K562 (cell line): ENCODE results near the gene ALCAM. TPM values are rescaled to one million over a fixed set of nuclear protein-coding genes. Genes with fewer than 3 reads are reported as not detected.

Experiments
- ATAC-seq: fragments of 200-7000 bp; cut with Tn5 transposase; 3 replicates; pipeline ENCODE4 v1.9.1; 2020; ENCODE audit warnings: moderate library complexity
- BruUV-seq: library from RNA; stranded (reverse); fragments of 400-500 nt; replicated peaks from 2 replicates; lab custom pipeline; 2021; lab: Mats Ljungman, UMichigan
- CTCF ChIA-PET: fragments of 300-600 bp; formaldehyde crosslinking; extraction: SDS; loops from one replicate; lab custom pipeline; 2021; ENCODE audit warnings: low intra/inter-chr PET ratio; lab: Yijun Ruan, JAX
- POLR2A ChIA-PET: fragments of 300-600, 350-650 bp; sonication (Branson Sonifier 250); formaldehyde crosslinking; extraction: SDS; loops from one replicate; lab custom pipeline; 2021; ENCODE audit warnings: antibody characterized with exemption, inconsistent platforms; lab: Yijun Ruan, JAX
- DNase-seq, 4 experiments: peaks; one replicate each; pipeline versions ENCODE4 v3.0.0 to v3.0.0-alpha.2; 2011 to 2018; ENCODE audit warnings: low spot score in 3 of 4, mixed read lengths in 3 of 4; ENCODE audit errors: extremely low read depth in 1 of 4
- FAIRE-seq: peaks from 2 replicates; lab custom pipeline; 2011; peaks lifted over from hg19 to GRCh38; lab: Jason Lieb, UNC
- H2AFZ ChIP-seq: 2 replicates; pipeline ENCODE4 v1.6.0; 2011; ENCODE audit warnings: low read depth, low read length, control low read depth, inconsistent platforms
- H3K27ac ChIP-seq: fragments of 200-600 bp; 3 replicates; pipeline ENCODE4 v1.8.0; 2011; ENCODE audit warnings: low read depth, mild to moderate bottlenecking, control low read depth, inconsistent platforms, low read length, moderate library complexity, mixed read lengths; ENCODE audit errors: extremely low read depth
- H3K27me3 ChIP-seq, 2 experiments: fragments of 300-600 bp in 1 of 2; 2 replicates in 1 of 2; 3 replicates in 1 of 2; pipeline versions ENCODE4 v1.6.0 to v1.8.0; 2011; ENCODE audit warnings: inconsistent platforms in 2 of 2, low read length in 2 of 2, mild to moderate bottlenecking in 1 of 2, mixed read lengths in 1 of 2, moderate library complexity in 1 of 2; ENCODE audit not compliant: control insufficient read depth in 2 of 2, insufficient read depth in 2 of 2
- H3K36me3 ChIP-seq: fragments of 300-600 bp; 3 replicates; pipeline ENCODE4 v1.8.0; 2011; ENCODE audit warnings: mild to moderate bottlenecking, low read length, inconsistent platforms; ENCODE audit not compliant: control insufficient read depth, insufficient read depth
- H3K4me1 ChIP-seq, 2 experiments: fragments of 200-600 bp in 1 of 2; replicated peaks in 1 of 2; 2 replicates in 1 of 2; 3 replicates in 1 of 2; pipeline versions ENCODE4 v1.5.1 to v1.8.0; 2011; ENCODE audit warnings: inconsistent platforms in 2 of 2, low read length in 2 of 2, mild to moderate bottlenecking in 1 of 2, mixed read lengths in 1 of 2, moderate library complexity in 1 of 2; ENCODE audit not compliant: control insufficient read depth in 2 of 2, insufficient read depth in 2 of 2
- H3K4me2 ChIP-seq: 2 replicates; pipeline ENCODE4 v1.6.1; 2011; ENCODE audit warnings: low read length, control low read depth, inconsistent platforms, mixed read lengths; ENCODE audit not compliant: insufficient read depth
- H3K4me3 ChIP-seq: fragments of 200-600 bp; sonication (generic), shearing (Covaris generic); 2 replicates; pipeline ENCODE4 v1.5.1; 2016; ENCODE audit warnings: control low read depth, inconsistent platforms
- H3K79me2 ChIP-seq: fragments of 200-600 bp; 3 replicates; pipeline ENCODE4 v1.8.0; 2011; ENCODE audit warnings: low read length, inconsistent platforms; ENCODE audit not compliant: control insufficient read depth, insufficient read depth
- H3K9ac ChIP-seq, 2 experiments: 2 replicates each; pipeline versions ENCODE4 v1.6.0 to v1.6.1; 2011; ENCODE audit warnings: low read depth in 2 of 2, low read length in 2 of 2, control low read depth in 1 of 2, inconsistent platforms in 1 of 2, mild to moderate bottlenecking in 1 of 2, mixed read lengths in 1 of 2; ENCODE audit not compliant: insufficient read depth in 1 of 2
- H3K9me1 ChIP-seq: one replicate; pipeline ENCODE4 v1.6.0; 2011; ENCODE audit warnings: inconsistent platforms, mild to moderate bottlenecking, low read length, moderate library complexity; ENCODE audit not compliant: control insufficient read depth, insufficient read depth
- H3K9me3 ChIP-seq: replicated peaks from 2 replicates; pipeline ENCODE4 v1.5.1; 2011; ENCODE audit warnings: low read depth, low read length, inconsistent platforms; ENCODE audit not compliant: control insufficient read depth, insufficient read depth
- H4K20me1 ChIP-seq: replicated peaks from 2 replicates; pipeline ENCODE4 v1.6.1; 2011; ENCODE audit warnings: low read length, inconsistent platforms, mixed read lengths; ENCODE audit not compliant: control insufficient read depth, insufficient read depth
- BCL6 ChIP-seq: fragments of 250-450 bp; sonication (Bioruptor Pico); IDR thresholded peaks from 2 replicates; pipeline ENCODE4 v1.4.0; 2020
- FIP1L1 ChIP-seq: fragments of 200-400 bp; formaldehyde crosslinking; IDR thresholded peaks from 2 replicates; pipeline ENCODE4 v1.6.1; 2018; ENCODE audit warnings: mild to moderate bottlenecking, low read depth, low read length; ENCODE audit not compliant: poor library complexity, severe bottlenecking
- KLF10 ChIP-seq: fragments of 250-450 bp; sonication (Bioruptor Pico); IDR thresholded peaks from 2 replicates; pipeline ENCODE4 v1.6.1; 2021; ENCODE audit warnings: matching md5 sums
- PHF20 ChIP-seq: fragments of 450-650 bp; IDR thresholded peaks from 2 replicates; pipeline ENCODE4 v1.6.1; 2018; ENCODE audit not compliant: partially characterized antibody
- POLR2G ChIP-seq: fragments of 200-400 bp; formaldehyde crosslinking; IDR thresholded peaks from 2 replicates; pipeline ENCODE4 v1.6.1; 2017; ENCODE audit warnings: low read depth, mild to moderate bottlenecking, antibody characterized with exemption, low read length, moderate library complexity
- SAP30 ChIP-seq: fragments of 200-600 bp; sonication (generic); IDR thresholded peaks from 2 replicates; pipeline ENCODE4 v1.6.1; 2012; ENCODE audit warnings: borderline replicate concordance, low read depth, mild to moderate bottlenecking, moderate library complexity, low read length, control low read depth, inconsistent platforms; ENCODE audit not compliant: insufficient read depth, poor library complexity, severe bottlenecking
- SIN3B ChIP-seq: fragments of 450-650 bp; IDR thresholded peaks from 2 replicates; pipeline ENCODE4 v1.6.1; 2017; ENCODE audit warnings: low read depth, mild to moderate bottlenecking, moderate library complexity
- TBP ChIP-seq: optimal IDR thresholded peaks from 2 replicates; pipeline ENCODE3; 2011; ENCODE audit warnings: low read depth, low read length, improper control_type of control experiment
- ZKSCAN3 ChIP-seq: fragments of 250-450 bp; sonication (Bioruptor Pico); IDR thresholded peaks from 2 replicates; pipeline ENCODE4 v1.4.0; 2020
- ZNF146 ChIP-seq: IDR thresholded peaks from one replicate; pipeline ENCODE4 v1.6.1; 2018; ENCODE audit warnings: missing compliant biosample characterization; ENCODE audit not compliant: unreplicated experiment
- ZNF695 ChIP-seq: fragments of 450-650 bp; formaldehyde crosslinking; IDR thresholded peaks from 2 replicates; pipeline ENCODE4 v1.4.0; 2020; ENCODE audit warnings: mild to moderate bottlenecking, moderate library complexity
- WGBS: fragments of 100-300 bp; shearing (Covaris generic); methylation state at CpG from one replicate; pipeline ENCODE4 v1.1.6; 2016; ENCODE audit warnings: low coverage, mixed read lengths; ENCODE audit not compliant: insufficient coverage; ENCODE audit errors: missing lambda C conversion rate; 5-methylcytosine and 5-hydroxymethylcytosine counted together
- in situ Hi-C: fragments of 300-500 bp; cut with MboI; formaldehyde crosslinking; loops from 4 replicates; pipeline ENCODE4 v1.15.0; 2018; ENCODE audit warnings: inconsistent platforms, mixed read lengths
- intact Hi-C: fragments of 100-400 bp; cut with micrococcal nuclease; formaldehyde crosslinking; loops from 2 replicates; pipeline ENCODE4 v1.14.2; 2022
- polyA plus RNA-seq, 8 experiments: library from polyadenylated mRNA; depleted of rRNA in 4 of 8; stranded (reverse) in 5 of 8; unstranded in 3 of 8; fragments of >200 nt; fragmentation: Nextera tagmentation in 2 of 8; fragmentation: Illumina TruSeq in 1 of 8; extraction: Ambion mirVana in 2 of 8; extraction: Trizol in 1 of 8; gene quantifications; 2 replicates each; pipeline versions ENCODE4 v1.2.1 to v1.2.3, GENCODE V29; 2011 to 2014; ENCODE audit warnings: inconsistent platforms in 1 of 8, missing spikeins in 1 of 8
- total RNA-seq, 7 experiments: library from RNA; depleted of rRNA in 6 of 7; stranded (reverse); fragments of >200 nt in 6 of 7; fragmentation: Illumina TruSeq in 2 of 7; extraction: Trizol in 2 of 7; gene quantifications; 2 replicates each; pipeline versions ENCODE4 v1.2.1 to v1.2.3, GENCODE V29; 2011 to 2021; ENCODE audit warnings: low replicate concordance in 1 of 7
- TF ChIP-seq, protein P1 (sequence below): fragments of 250-450 bp; sonication (Bioruptor Pico); IDR thresholded peaks from 2 replicates; pipeline ENCODE4 v1.8.0; 2021; ENCODE audit warnings: borderline replicate concordance, mild to moderate bottlenecking, moderate library complexity; ENCODE audit not compliant: poor library complexity, severe bottlenecking
- TF ChIP-seq, protein P2 (sequence below): fragments of 450-650 bp; IDR thresholded peaks from 2 replicates; pipeline ENCODE4 v1.6.1; 2017; ENCODE audit warnings: antibody characterized with exemption
- TF ChIP-seq, protein P3 (sequence below): fragments of 450-650 bp; IDR thresholded peaks from one replicate; pipeline ENCODE4 v1.6.1; 2018; ENCODE audit warnings: mild to moderate bottlenecking, moderate library complexity; ENCODE audit not compliant: partially characterized antibody
- TF ChIP-seq, protein P4 (sequence below): sonication (generic); formaldehyde crosslinking; IDR thresholded peaks from 2 replicates; pipeline ENCODE4 v1.4.0; 2020; ENCODE audit warnings: mild to moderate bottlenecking, missing genetic modification reagents

Gene ALCAM
- total and polyA plus RNA-seq, 9 of the 15 experiments (the other 6 are each of a cell fraction or from before 2014, with no cell fraction given): 0.03 to 0.98 (median 0.14) TPM; not detected in 1

DNA sequence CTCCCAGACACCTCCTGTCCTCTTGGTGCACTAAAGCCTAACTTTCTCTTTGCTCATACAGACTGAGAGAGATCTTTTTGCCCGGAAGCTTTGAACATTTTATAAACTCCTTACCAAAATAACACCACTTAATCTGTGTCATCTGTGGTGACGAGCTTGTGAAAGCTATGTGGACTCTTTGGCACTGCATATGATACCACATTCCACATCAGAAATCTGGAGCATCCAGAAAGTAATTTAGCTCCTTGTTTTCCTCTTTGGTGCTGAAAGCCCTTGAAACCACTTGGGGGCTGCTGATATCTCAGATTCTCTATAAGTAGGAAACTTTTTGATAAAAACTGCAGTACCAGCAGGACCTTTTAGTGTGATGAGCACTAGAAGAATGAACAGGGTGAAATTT lies 128.3 kb downstream of the ALCAM start:
- Histone ChIP-seq H3K79me2 (no peaks in the 10 kb centered on the region), H3K27ac (no peak overlapping the region), H3K9me3 (no peaks in the 10 kb centered on the region), H3K4me2 (no peak overlapping the region), H4K20me1 (no peaks in the 10 kb centered on the region), H3K36me3 (no peaks in the 10 kb centered on the region), H3K27me3 (no peaks in the 10 kb centered on the region), H3K4me3 (no peak overlapping the region), H3K9ac (no peak overlapping the region), H2AFZ (no peak overlapping the region), H3K9me1 (no peaks in the 10 kb centered on the region), H3K4me1 (no peaks in the 10 kb centered on the region)
- intact Hi-C loops: no loop called here
- WGBS: 0% methylated on average over 2 of the region's 2 CpGs
- POLR2A ChIA-PET: no interaction called here
- CTCF ChIA-PET: no interaction called here
- no TSS peak for BruUV-seq
- ATAC-seq: no peak
- no peak for FAIRE-seq
- DNase-seq: no peak
- in situ Hi-C loops: no loop called here
- TF ChIP-seq PHF20 (no peak), POLR2G (no peak), SIN3B (no peak), TBP (no peak), BCL6 (CRISPR knock-in tag) (no peak), SAP30 (no peak), FIP1L1 (no peak), ZKSCAN3 (CRISPR knock-in tag) (no peak), KLF10 (no peak), ZNF695 (CRISPR knock-in tag) (no peak), ZNF146 (no peak)
- TF ChIP-seq, protein P1, sequence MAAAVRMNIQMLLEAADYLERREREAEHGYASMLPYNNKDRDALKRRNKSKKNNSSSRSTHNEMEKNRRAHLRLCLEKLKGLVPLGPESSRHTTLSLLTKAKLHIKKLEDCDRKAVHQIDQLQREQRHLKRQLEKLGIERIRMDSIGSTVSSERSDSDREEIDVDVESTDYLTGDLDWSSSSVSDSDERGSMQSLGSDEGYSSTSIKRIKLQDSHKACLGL (CRISPR knock-in tag): no peak
- TF ChIP-seq, protein P2, sequence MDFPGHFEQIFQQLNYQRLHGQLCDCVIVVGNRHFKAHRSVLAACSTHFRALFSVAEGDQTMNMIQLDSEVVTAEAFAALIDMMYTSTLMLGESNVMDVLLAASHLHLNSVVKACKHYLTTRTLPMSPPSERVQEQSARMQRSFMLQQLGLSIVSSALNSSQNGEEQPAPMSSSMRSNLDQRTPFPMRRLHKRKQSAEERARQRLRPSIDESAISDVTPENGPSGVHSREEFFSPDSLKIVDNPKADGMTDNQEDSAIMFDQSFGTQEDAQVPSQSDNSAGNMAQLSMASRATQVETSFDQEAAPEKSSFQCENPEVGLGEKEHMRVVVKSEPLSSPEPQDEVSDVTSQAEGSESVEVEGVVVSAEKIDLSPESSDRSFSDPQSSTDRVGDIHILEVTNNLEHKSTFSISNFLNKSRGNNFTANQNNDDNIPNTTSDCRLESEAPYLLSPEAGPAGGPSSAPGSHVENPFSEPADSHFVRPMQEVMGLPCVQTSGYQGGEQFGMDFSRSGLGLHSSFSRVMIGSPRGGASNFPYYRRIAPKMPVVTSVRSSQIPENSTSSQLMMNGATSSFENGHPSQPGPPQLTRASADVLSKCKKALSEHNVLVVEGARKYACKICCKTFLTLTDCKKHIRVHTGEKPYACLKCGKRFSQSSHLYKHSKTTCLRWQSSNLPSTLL: no peak
- TF ChIP-seq, protein P3, sequence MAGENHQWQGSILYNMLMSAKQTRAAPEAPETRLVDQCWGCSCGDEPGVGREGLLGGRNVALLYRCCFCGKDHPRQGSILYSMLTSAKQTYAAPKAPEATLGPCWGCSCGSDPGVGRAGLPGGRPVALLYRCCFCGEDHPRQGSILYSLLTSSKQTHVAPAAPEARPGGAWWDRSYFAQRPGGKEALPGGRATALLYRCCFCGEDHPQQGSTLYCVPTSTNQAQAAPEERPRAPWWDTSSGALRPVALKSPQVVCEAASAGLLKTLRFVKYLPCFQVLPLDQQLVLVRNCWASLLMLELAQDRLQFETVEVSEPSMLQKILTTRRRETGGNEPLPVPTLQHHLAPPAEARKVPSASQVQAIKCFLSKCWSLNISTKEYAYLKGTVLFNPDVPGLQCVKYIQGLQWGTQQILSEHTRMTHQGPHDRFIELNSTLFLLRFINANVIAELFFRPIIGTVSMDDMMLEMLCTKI: no peak
- TF ChIP-seq, protein P4, sequence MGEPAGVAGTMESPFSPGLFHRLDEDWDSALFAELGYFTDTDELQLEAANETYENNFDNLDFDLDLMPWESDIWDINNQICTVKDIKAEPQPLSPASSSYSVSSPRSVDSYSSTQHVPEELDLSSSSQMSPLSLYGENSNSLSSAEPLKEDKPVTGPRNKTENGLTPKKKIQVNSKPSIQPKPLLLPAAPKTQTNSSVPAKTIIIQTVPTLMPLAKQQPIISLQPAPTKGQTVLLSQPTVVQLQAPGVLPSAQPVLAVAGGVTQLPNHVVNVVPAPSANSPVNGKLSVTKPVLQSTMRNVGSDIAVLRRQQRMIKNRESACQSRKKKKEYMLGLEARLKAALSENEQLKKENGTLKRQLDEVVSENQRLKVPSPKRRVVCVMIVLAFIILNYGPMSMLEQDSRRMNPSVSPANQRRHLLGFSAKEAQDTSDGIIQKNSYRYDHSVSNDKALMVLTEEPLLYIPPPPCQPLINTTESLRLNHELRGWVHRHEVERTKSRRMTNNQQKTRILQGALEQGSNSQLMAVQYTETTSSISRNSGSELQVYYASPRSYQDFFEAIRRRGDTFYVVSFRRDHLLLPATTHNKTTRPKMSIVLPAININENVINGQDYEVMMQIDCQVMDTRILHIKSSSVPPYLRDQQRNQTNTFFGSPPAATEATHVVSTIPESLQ (CRISPR knock-in tag): no peak
